HG03280 (cell line): ENCODE data around the gene OCSTAMP.

Experiments used
- ATAC-seq: cut with Tn5 transposase; IDR thresholded peaks from one replicate; pipeline ENCODE4 v1.9.1; 2021; ENCODE audit warnings: mild to moderate bottlenecking, moderate library complexity; ENCODE audit not compliant: unreplicated experiment

The OCSTAMP gene

GRCh38 chr20:46554828-46555227 lies 4.4 kb upstream of the OCSTAMP start:
- no peak for ATAC-seq

- ATAC-seq, result no peak
These were observed 3.5 kb upstream of the OCSTAMP start for GRCh38 chr20:46553926-46554325.

GRCh38 chr20:46552460-46553420 lies 2.3 kb upstream of the OCSTAMP start:
- ATAC-seq, result peak; percentile 65

- no peak for ATAC-seq
These were observed 1.3 kb upstream of the OCSTAMP start for GRCh38 chr20:46551522-46552381.

GRCh38 chr20:46549188-46549972 lies 1.1 kb downstream of the OCSTAMP start:
- ATAC-seq, result no peak

- ATAC-seq, result no peak
These were observed 1.8 kb downstream of the OCSTAMP start for GRCh38 chr20:46548688-46549087.

- ATAC-seq, result no peak
These were observed 2.5 kb downstream of the OCSTAMP start for GRCh38 chr20:46547995-46548394.

- ATAC-seq, result no peak
These were observed 3.5 kb downstream of the OCSTAMP start for GRCh38 chr20:46546936-46547335.

GRCh38 chr20:46546298-46546697 lies 4.2 kb downstream of the OCSTAMP start:
- ATAC-seq, result no peak

- ATAC-seq, result no peak
These were observed 4.7 kb downstream of the OCSTAMP start for GRCh38 chr20:46545827-46546138.

- no peak for ATAC-seq
These were observed 5.2 kb downstream of the OCSTAMP start for GRCh38 chr20:46545077-46545826.

- ATAC-seq, result no peak
These were observed 5.9 kb downstream of the OCSTAMP start for GRCh38 chr20:46544576-46544975.

GRCh38 chr20:46543959-46544358 lies 6.5 kb downstream of the OCSTAMP start:
- no peak for ATAC-seq

- ATAC-seq, result no peak
These were observed 7.4 kb downstream of the OCSTAMP start for GRCh38 chr20:46543033-46543432.

GRCh38 chr20:46541229-46541935 lies 9.1 kb downstream of the OCSTAMP start:
- ATAC-seq, result no peak

- ATAC-seq, result no peak
These were observed 11.3 kb downstream of the OCSTAMP start for GRCh38 chr20:46539113-46539512.

GRCh38 chr20:46530640-46531039 lies 19.8 kb downstream of the OCSTAMP start:
- no peak for ATAC-seq

GRCh38 chr20:46523696-46524328 lies 26.6 kb downstream of the OCSTAMP start:
- ATAC-seq, result no peak

GRCh38 chr20:46523108-46523507 lies 27.3 kb downstream of the OCSTAMP start:
- no peak for ATAC-seq
